Thoracic aorta (tissue), 2 donors: ENCODE measurements around the gene FRYL. TPM values are rescaled to one million over a fixed set of nuclear protein-coding genes. Genes with fewer than 3 reads are reported as not detected.

ENCODE experiments used
- ATAC-seq: fragments of 150-250 bp; one replicate; pipeline ENCODE4 v1.8.0; 2017; ENCODE audit warnings: low read depth; ENCODE audit not compliant: insufficient number of reproducible peaks, low FRiP score
- DNase-seq: peaks from one replicate; pipeline ENCODE4 v3.0.0-alpha.2; 2020; ENCODE audit warnings: low spot score
- H3K27ac ChIP-seq, 2 donors: fragments of 200-600 bp; sonication (generic); 1 replicate in 1 of 2; 2 replicates in 1 of 2; pipeline ENCODE4 v1.5.1; 2016; ENCODE audit warnings: mild to moderate bottlenecking in 2 of 2, moderate library complexity in 2 of 2
- H3K27me3 ChIP-seq: fragments of 200-600 bp; sonication (generic); replicated peaks from 2 replicates; pipeline ENCODE4 v1.6.0; 2016; ENCODE audit warnings: mild to moderate bottlenecking; ENCODE audit not compliant: insufficient read depth
- H3K36me3 ChIP-seq: fragments of 200-600 bp; sonication (generic); one replicate; pipeline ENCODE4 v1.5.1; 2016
- H3K4me1 ChIP-seq, 2 donors: fragments of 200-600 bp; sonication (generic); 1 replicate in 1 of 2; 2 replicates in 1 of 2; pipeline versions ENCODE4 v1.5.1 to v1.6.0; 2016; ENCODE audit warnings: low read depth in 2 of 2, mild to moderate bottlenecking in 1 of 2; ENCODE audit not compliant: control insufficient read depth in 1 of 2
- H3K4me3 ChIP-seq: fragments of 200-600 bp; sonication (generic); 2 replicates; pipeline ENCODE4 v1.5.1; 2016; ENCODE audit warnings: mild to moderate bottlenecking
- H3K9me3 ChIP-seq: fragments of 200-600 bp; sonication (generic); 2 replicates; pipeline ENCODE4 v1.5.1; 2016
- total RNA-seq, 2 donors: library from RNA; depleted of rRNA; stranded (reverse); fragments of >200 nt; gene quantifications; one replicate each; pipeline versions ENCODE4 v1.1.0 to v1.2.3, GENCODE V29; 2016
- TF ChIP-seq, protein P1 (sequence below): fragments of 200-600 bp; sonication (generic); IDR thresholded peaks from one replicate; pipeline ENCODE4 v1.5.1; 2019; ENCODE audit warnings: antibody characterized with exemption

Gene FRYL
- total RNA-seq, 2 donors from 2014 or later = 108 to 155 TPM

DNA sequence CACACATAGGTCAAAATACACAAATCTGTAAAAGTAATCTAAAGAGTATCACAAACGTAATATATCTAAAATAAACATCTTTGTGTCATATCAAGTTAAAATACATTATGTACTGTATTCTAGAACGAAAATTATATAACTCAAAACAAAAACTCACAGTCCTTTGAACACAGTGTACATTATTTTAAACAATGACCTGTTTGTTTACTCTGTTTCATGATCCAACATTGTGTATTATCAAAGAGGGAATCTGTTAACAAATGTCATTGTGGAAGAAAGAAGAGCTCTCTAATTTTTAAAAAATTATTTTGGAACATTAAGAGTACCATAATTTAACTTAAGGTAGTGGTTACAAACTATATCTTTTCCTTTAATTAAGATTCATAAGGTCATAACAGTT, 144.1 kb downstream of the FRYL start:
- ATAC-seq (no peak), DNase-seq (no peak)
- H3K27ac ChIP-seq = no peak overlapping the region
- no peaks in the 10 kb centered on the region for H3K27me3 ChIP-seq
- no peak overlapping the region for H3K4me3 ChIP-seq
- H3K9me3 ChIP-seq = no peaks in the 10 kb centered on the region
- TF ChIP-seq, protein P1, sequence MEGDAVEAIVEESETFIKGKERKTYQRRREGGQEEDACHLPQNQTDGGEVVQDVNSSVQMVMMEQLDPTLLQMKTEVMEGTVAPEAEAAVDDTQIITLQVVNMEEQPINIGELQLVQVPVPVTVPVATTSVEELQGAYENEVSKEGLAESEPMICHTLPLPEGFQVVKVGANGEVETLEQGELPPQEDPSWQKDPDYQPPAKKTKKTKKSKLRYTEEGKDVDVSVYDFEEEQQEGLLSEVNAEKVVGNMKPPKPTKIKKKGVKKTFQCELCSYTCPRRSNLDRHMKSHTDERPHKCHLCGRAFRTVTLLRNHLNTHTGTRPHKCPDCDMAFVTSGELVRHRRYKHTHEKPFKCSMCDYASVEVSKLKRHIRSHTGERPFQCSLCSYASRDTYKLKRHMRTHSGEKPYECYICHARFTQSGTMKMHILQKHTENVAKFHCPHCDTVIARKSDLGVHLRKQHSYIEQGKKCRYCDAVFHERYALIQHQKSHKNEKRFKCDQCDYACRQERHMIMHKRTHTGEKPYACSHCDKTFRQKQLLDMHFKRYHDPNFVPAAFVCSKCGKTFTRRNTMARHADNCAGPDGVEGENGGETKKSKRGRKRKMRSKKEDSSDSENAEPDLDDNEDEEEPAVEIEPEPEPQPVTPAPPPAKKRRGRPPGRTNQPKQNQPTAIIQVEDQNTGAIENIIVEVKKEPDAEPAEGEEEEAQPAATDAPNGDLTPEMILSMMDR = no peak
- H3K36me3 ChIP-seq = no peaks in the 10 kb centered on the region
- H3K4me1 ChIP-seq = peaks cover 27 to 29% of the 10 kb centered on the region in 2 donors

DNA sequence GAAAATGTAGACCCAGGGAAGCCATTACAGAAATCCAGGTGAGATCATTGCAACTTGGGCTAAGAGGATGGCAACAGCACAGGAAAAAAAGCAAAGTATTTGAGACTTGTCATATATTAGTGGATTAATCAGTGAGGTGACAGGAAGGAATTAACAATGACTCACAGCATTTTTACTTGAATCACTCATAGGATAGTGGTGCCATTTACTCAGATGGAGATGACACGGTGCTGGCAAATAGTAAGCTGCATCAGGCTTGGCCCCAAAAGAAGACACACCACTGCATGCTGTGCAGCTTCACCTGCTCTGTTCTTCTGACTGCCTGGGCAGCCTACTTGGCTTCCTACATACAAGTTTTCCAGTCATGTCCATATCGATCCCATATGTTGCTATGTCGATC, 144.8 kb downstream of the FRYL start:
- ATAC-seq (no peak), DNase-seq (no peak)
- Histone ChIP-seq H3K27ac (no peak overlapping the region), H3K4me3 (no peak overlapping the region), H3K27me3 (no peaks in the 10 kb centered on the region), H3K9me3 (no peaks in the 10 kb centered on the region), H3K36me3 (no peaks in the 10 kb centered on the region), H3K4me1 (peaks cover 20 to 25% of the 10 kb centered on the region in 2 donors)
- TF ChIP-seq, protein P1 = no peak

DNA sequence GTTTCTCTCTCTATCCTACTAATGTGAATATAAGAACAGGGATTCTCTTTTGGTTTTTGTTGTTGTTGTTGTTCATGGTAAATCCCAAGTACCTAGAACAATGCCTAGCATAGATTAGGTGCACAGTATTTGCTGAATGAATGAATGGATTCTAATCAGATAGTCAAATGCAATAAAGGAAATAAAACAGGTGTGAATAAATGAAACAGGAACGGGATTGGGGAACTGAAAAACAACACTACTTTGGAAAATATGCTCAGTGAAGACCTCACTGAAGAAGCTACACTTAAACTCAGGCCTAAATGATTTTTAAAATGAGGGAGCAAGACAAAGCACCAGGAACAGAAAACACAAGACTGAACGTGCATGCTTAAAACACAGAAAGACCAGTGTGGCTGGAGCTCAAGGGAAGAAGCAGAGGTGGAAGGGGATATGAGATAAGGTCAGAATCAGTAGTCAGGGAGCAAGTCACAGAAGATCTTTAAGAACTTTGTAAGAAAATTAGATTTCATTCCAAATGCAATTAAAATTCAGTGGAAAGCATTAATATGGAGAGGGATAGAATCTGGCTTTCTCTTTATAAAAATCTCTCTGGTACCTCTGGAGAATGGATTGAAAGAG, 145.3 kb downstream of the FRYL start:
- TF ChIP-seq, protein P1 = no peak
- Histone ChIP-seq H3K36me3 (no peaks in the 10 kb centered on the region), H3K27ac (no peak overlapping the region), H3K4me3 (no peak overlapping the region), H3K4me1 (peaks cover 18 to 25% of the 10 kb centered on the region in 2 donors), H3K27me3 (no peaks in the 10 kb centered on the region), H3K9me3 (no peaks in the 10 kb centered on the region)
- ATAC-seq = no peak
- DNase-seq = no peak

DNA sequence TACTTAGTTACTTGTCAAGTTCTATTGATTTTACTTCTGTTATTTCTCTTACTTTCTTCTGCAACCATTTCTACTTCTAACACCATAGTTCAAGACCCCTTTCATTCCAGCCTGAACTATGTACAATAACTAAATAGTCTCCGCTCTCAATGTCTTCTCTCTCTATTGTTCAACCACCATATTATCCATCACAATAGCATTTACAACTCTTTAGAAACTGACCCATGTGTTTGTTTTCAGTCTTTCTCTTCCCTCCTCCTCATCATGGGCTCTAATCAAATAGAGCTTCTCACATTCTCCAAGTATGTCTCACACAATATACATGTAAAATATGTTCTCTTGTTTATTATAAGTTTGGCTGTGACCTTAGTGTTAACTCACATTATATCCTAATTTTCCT, 146.4 kb downstream of the FRYL start:
- TF ChIP-seq, protein P1 = no peak
- Histone ChIP-seq H3K4me3 (no peak overlapping the region), H3K36me3 (no peaks in the 10 kb centered on the region), H3K9me3 (no peaks in the 10 kb centered on the region), H3K4me1 (peaks cover 18 to 28% of the 10 kb centered on the region in 2 donors), H3K27ac (no peak overlapping the region), H3K27me3 (no peaks in the 10 kb centered on the region)
- no peak for DNase-seq
- no peak for ATAC-seq

DNA sequence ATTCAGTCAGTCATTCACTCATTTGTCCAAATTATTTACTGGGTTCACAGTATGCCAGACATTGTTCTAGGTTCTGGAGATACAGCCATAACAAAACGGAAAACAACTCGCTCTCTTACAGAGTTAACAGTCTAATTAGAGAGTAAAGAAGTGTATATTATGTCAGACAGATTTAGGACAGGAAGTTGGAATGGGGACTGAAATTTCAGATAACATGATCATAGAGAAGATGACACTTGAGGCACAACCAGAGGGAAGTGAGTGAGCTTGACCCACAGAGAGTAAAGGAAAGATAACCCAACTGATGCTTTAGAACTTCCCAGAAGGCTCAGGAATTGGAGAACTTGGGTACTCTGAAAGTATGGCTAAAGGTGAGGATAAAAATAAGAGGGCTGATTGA, 150.6 kb downstream of the FRYL start:
- Histone ChIP-seq H3K4me3 (no peak overlapping the region), H3K27ac (no peak overlapping the region), H3K27me3 (no peaks in the 10 kb centered on the region), H3K9me3 (no peaks in the 10 kb centered on the region), H3K36me3 (no peaks in the 10 kb centered on the region), H3K4me1 (peaks cover 4 to 20% of the 10 kb centered on the region in 2 donors)
- ATAC-seq (no peak), DNase-seq (no peak)
- TF ChIP-seq, protein P1 = no peak
